HG02763 (cell line): ENCODE results near the gene GPBAR1.

Source experiments
- ATAC-seq: cut with Tn5 transposase; IDR thresholded peaks from one replicate; pipeline ENCODE4 v1.9.1; 2021; ENCODE audit warnings: mild to moderate bottlenecking, moderate library complexity; ENCODE audit not compliant: unreplicated experiment

GPBAR1 gene

GRCh38 chr2:218244204-218244603, 16.6 kb upstream of the GPBAR1 start:
- ATAC-seq: no peak

- no peak for ATAC-seq
Measured at GRCh38 chr2:218244665-218245064, 16.1 kb upstream of the GPBAR1 start.

GRCh38 chr2:218245214-218245613, 15.6 kb upstream of the GPBAR1 start:
- ATAC-seq: no peak

GRCh38 chr2:218249691-218250090, 11.1 kb upstream of the GPBAR1 start:
- ATAC-seq: no peak

- no peak for ATAC-seq
Measured at GRCh38 chr2:218252509-218253231, 8.1 kb upstream of the GPBAR1 start.

- no peak for ATAC-seq
Measured at GRCh38 chr2:218253232-218253625, 7.6 kb upstream of the GPBAR1 start.

- ATAC-seq: no peak
Measured at GRCh38 chr2:218255446-218255845, 5.4 kb upstream of the GPBAR1 start.

- no peak for ATAC-seq
Measured at GRCh38 chr2:218256612-218257350, 4.0 kb upstream of the GPBAR1 start.

GRCh38 chr2:218257390-218257981, 3.3 kb upstream of the GPBAR1 start:
- ATAC-seq: peak; percentile 63

- ATAC-seq: no peak
Measured at GRCh38 chr2:218259099-218259961, 1.5 kb upstream of the GPBAR1 start.

- ATAC-seq: no peak
Measured at GRCh38 chr2:218260166-218260565, 649 bp upstream of the GPBAR1 start.

GRCh38 chr2:218261423-218262236, 815 bp downstream of the GPBAR1 start:
- ATAC-seq: no peak

GRCh38 chr2:218262237-218262600, 1.4 kb downstream of the GPBAR1 start:
- ATAC-seq: no peak

- ATAC-seq: no peak
Measured at GRCh38 chr2:218262631-218263586, 2.1 kb downstream of the GPBAR1 start.

- ATAC-seq: no peak
Measured at GRCh38 chr2:218263817-218264641, 3.2 kb downstream of the GPBAR1 start.

GRCh38 chr2:218264773-218265561, 4.2 kb downstream of the GPBAR1 start:
- ATAC-seq: no peak

GRCh38 chr2:218265626-218266025, 4.8 kb downstream of the GPBAR1 start:
- no peak for ATAC-seq
